LNCAP (cell line): ENCODE data around the gene ALDH3A1.

Experiments used
- TF ChIP-seq, protein P1 (sequence below): fragments of 450-650 bp; IDR thresholded peaks from 2 replicates; pipeline ENCODE4 v1.5.1; 2017; ENCODE audit warnings: mild to moderate bottlenecking

ALDH3A1 gene

DNA sequence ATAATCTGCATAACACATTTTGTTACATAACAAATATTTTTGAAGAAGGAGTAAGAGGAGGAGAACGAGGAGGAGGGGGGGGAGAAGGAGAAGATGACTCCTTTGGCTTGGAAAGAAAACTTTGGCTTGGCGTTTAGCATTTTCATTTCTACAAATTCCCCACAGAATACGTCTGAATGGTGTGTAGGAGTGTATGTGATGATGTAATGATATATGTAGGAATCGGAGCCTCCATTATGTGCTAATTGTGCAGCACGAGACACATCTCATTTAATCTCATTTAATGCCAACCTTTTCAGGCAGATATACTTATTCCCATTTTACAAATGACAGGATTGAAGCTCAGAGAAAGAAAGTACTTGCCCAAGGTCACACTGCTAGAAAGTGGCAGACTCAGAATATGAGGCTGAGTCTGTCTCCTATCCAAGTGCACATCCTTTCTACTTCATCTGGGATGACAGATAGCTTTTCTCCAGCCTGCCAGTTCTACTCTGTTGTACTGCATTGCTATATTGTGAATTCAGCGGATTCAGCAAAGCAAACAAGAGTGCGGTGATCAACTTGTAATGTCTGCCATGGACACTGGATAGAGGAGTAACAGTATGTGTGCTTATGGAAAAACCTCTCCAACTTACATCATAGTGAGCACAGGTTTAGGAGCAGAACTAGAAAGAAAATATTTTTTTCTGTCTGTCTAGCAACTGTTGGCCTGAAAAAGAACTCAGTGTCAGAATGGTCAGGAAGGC is 21.3 kb downstream of the ALDH3A1 start:
- TF ChIP-seq, protein P1, sequence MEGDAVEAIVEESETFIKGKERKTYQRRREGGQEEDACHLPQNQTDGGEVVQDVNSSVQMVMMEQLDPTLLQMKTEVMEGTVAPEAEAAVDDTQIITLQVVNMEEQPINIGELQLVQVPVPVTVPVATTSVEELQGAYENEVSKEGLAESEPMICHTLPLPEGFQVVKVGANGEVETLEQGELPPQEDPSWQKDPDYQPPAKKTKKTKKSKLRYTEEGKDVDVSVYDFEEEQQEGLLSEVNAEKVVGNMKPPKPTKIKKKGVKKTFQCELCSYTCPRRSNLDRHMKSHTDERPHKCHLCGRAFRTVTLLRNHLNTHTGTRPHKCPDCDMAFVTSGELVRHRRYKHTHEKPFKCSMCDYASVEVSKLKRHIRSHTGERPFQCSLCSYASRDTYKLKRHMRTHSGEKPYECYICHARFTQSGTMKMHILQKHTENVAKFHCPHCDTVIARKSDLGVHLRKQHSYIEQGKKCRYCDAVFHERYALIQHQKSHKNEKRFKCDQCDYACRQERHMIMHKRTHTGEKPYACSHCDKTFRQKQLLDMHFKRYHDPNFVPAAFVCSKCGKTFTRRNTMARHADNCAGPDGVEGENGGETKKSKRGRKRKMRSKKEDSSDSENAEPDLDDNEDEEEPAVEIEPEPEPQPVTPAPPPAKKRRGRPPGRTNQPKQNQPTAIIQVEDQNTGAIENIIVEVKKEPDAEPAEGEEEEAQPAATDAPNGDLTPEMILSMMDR = no peak

DNA sequence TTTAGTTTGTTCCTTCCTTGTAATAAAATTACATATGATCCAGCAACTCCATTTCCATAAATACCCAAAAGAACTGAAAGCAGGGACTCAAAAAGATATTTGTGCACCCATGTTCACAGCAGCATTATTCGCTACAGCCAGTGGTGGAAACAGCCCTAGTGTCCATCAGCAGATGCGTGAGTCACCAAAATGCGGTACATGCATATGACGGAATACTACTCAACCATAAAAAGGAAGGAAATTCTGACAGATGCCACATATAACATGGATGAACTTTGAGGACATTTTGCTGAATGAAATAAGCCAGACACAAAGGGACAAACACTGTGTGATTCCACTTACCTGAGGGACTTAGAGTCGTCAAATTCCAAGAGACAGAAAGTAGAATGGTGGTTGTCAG is 22.6 kb downstream of the ALDH3A1 start:
- TF ChIP-seq, protein P1 = no peak

DNA sequence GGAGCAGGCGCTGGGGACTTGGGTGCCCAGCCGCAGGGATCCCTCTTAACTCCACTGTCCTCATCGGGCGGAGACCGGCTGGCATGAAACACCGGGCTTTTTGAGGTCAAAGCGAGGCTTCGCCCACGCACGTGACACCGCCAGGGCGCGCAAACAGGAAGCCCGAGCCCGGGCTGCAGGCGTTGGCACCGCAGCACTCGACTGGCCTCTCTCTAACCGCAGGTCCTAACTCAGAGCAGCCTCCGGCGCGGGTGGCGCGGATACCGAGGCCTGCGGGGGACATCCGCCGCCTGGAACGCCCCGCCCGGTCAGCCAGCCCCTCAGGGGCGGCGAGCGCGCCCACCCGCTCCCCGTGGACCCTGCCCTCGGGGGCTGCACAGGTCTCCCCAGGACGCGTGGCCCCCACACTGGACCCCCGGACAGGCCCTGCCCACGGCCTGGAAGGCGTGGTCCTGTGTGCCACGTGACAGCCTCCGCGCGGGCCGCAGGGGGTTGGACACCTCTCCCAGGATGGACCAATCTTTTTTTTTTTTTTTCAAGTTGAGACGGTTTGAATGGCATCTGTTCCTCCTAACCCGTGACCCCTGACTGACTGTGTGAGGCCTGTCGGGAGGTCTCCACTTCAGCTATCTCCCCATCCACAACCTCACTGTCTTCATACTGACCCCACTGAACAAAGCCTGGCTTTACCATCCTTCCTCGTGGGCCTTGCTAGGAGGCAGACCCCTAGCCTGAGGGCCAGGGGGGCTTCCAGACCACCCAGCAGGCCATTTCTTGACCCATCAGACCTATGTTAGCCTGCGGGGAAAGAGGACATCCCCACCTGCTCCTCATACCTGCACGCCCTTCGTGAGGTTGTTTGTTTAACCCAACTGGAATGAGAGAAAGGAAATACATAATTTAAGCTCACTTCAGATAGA is 23.3 kb downstream of the ALDH3A1 start:
- TF ChIP-seq, protein P1 = no peak

DNA sequence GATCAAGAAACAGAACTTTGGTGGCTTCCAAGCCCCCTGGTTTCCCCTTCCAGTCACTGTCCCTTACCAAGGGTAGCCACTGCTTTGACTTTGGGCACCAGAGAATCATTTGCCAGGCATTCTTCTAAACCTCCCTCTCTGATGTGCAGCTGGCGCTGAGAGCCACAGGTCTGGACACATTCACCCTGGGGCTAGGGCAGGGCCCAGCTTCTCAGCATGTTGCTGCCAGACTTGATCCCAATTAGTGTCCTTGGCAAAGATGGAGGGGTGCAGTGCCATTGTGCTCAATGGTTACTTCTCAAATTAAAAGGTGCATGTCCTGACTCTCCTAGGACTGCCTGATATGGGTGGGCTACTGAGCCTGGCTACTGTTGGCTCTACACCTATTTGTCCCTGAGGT is 24.1 kb downstream of the ALDH3A1 start:
- TF ChIP-seq, protein P1 = no peak

DNA sequence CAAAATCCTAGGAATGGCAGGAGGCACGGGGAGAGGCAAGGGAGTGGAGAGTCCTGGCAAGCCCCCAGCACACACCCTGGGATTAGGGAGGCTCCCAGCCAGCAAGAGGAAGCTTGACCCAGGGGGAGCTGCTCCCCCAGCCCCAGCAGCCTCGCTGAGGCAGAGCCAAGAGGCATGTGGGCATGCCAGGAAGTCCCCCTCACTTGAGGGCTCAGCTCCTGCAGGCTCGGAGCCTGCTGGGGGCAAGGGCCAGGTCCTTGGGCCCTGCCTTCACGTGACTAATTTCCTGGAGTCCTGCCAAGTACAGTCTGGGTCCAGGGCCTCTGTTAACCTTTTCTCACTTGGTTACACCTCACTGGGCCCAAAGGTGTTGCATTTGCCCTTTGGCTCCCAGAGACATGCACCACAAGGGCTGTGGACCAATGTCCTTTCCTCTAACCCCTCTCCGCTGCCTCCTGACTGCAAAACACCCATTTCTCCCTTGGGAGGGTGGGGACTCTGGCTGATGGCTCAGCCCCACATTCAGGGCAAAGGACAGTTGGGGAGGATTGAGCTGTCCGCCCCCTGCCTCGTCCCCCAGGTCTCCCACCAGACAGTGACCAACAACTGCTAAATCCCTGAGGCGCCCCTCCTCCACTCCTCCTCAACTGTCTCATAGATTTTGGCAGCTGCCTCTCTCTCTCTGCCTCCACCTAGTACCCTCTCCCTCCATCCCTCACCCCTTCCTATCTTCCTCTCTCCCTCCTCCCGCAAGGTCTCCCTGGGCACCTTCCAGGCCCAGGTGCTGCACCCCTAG is 27.3 kb downstream of the ALDH3A1 start:
- TF ChIP-seq, protein P1 = no peak

DNA sequence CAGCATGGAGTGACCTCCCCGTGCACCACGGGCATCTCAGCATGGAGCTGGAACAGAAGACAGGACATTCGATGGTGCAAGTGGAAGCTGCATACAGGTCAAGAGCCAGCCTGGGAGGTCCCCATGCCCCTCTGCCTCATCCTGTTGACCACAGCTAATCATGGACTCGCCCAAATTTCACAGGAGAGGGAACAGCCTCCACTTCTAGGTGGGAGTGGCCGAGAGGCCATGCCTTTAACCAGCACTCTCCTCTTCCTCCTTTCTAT is 28.0 kb downstream of the ALDH3A1 start:
- TF ChIP-seq, protein P1 = no peak

DNA sequence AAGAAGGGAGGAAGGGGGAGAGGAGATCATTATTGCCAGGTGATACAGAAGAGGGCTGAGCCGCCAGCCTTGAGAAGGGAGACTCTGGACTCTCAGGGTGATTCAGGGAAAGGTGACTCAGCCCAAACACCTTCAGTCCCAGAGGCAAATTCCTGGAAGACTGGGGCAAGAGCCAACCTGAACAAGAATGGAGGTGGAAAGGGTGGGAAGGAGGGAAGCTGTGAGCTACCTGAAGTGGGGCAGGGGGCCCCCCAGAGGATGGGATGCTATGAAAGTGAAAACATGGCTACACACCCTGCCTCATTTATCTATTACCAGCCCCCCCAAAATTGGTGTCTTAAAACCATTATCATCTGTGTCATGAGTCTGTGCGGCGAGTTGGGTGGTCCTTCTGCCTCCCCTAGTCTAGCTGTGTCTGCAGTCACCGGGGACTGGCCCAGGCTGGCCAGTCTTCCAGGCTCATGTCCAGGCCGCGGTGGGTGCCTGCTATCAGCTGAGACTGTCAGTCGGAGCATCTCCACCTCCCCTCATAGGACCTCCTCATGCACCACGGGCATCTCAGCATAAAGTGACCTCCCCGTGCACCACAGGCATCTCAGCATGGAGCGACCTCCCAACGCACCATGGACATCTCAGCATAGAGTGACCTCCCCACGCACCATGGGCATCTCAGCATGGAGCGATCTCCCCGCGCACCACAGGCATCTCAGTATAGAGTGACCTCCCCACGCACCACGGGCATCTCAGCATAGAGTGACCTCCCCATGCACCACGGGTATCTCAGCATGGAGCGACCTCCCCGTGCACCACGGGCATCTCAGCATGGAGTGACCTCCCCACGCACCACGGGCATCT is 28.5 kb downstream of the ALDH3A1 start:
- TF ChIP-seq, protein P1 = no peak
